ENCODE data around the gene TBC1D8. TPM values are rescaled to one million over a fixed set of nuclear protein-coding genes. Genes with fewer than 3 reads are reported as not detected.

TBC1D8 gene
- total RNA-seq, 1 experiment from 2014 or later: 139 TPM

- TF ChIP-seq, protein P1, sequence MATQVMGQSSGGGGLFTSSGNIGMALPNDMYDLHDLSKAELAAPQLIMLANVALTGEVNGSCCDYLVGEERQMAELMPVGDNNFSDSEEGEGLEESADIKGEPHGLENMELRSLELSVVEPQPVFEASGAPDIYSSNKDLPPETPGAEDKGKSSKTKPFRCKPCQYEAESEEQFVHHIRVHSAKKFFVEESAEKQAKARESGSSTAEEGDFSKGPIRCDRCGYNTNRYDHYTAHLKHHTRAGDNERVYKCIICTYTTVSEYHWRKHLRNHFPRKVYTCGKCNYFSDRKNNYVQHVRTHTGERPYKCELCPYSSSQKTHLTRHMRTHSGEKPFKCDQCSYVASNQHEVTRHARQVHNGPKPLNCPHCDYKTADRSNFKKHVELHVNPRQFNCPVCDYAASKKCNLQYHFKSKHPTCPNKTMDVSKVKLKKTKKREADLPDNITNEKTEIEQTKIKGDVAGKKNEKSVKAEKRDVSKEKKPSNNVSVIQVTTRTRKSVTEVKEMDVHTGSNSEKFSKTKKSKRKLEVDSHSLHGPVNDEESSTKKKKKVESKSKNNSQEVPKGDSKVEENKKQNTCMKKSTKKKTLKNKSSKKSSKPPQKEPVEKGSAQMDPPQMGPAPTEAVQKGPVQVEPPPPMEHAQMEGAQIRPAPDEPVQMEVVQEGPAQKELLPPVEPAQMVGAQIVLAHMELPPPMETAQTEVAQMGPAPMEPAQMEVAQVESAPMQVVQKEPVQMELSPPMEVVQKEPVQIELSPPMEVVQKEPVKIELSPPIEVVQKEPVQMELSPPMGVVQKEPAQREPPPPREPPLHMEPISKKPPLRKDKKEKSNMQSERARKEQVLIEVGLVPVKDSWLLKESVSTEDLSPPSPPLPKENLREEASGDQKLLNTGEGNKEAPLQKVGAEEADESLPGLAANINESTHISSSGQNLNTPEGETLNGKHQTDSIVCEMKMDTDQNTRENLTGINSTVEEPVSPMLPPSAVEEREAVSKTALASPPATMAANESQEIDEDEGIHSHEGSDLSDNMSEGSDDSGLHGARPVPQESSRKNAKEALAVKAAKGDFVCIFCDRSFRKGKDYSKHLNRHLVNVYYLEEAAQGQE (IDR thresholded peaks at IDR 0.05; ENCODE audit: insufficient read depth in 1 of 2, low read depth in 2 of 2, low read length in 1 of 2): no peak
- TF ChIP-seq CTCF (IDR thresholded peaks at IDR 0.05) (no peak), POLR2AphosphoS5 (IDR thresholded peaks at IDR 0.05; ENCODE audit: low read depth, low read length) (no peak), SIN3A (IDR thresholded peaks at IDR 0.05; ENCODE audit: borderline replicate concordance, insufficient read depth, low read depth, low read length) (no peak), TCF7L2 (IDR thresholded peaks at IDR 0.05; ENCODE audit: low read depth, low read length) (no peak)
- H3K4me1 ChIP-seq (ENCODE audit: control insufficient read depth, insufficient read depth, low read length): no peaks in the 10 kb centered on the region
- CTCF ChIA-PET: no interaction called here
Measured at GRCh38 chr2:101179982-101180381, 28.8 kb upstream of the TBC1D8 start.

GRCh38 chr2:101176803-101177202, 25.6 kb upstream of the TBC1D8 start:
- H3K27me3 ChIP-seq (ENCODE audit: control insufficient read depth, insufficient read depth, low read length): no peaks in the 10 kb centered on the region
- ATAC-seq (no peak), DNase-seq (ENCODE audit: low read depth, low spot score) (no peak)
- no peaks in the 10 kb centered on the region for H3K36me3 ChIP-seq (ENCODE audit: control insufficient read depth, insufficient read depth, low read length)
- in situ Hi-C loops (cut with HindIII; ENCODE audit: low pct_unique_long_range_greater_than_20kb, low sequenced_read_pairs): no loop called here
- no peak overlapping the region for H3K4me3 ChIP-seq (ENCODE audit: low read depth in 2 of 2, low read length in 2 of 2)
- TF ChIP-seq SIN3A (IDR thresholded peaks at IDR 0.05; ENCODE audit: borderline replicate concordance, insufficient read depth, low read depth, low read length): no peak
- TF ChIP-seq, protein P1 (IDR thresholded peaks at IDR 0.05; ENCODE audit: insufficient read depth in 1 of 2, low read depth in 2 of 2, low read length in 1 of 2): no peak
- TF ChIP-seq TCF7L2 (IDR thresholded peaks at IDR 0.05; ENCODE audit: low read depth, low read length): no peak
- no peak for TF ChIP-seq POLR2AphosphoS5 (IDR thresholded peaks at IDR 0.05; ENCODE audit: low read depth, low read length)
- no peak for TF ChIP-seq CTCF (IDR thresholded peaks at IDR 0.05)
- ChIA-PET CTCF (no interaction called here), POLR2A (no interaction called here)
- no TSS peak for BruUV-seq (replicated peaks)
- H3K9me3 ChIP-seq (ENCODE audit: control insufficient read depth, insufficient read depth, low read depth, low read length): no peaks in the 10 kb centered on the region; the same call in 1 of the 2 replicates
- no peak overlapping the region for H3K27ac ChIP-seq (ENCODE audit: low read length)
- H3K4me1 ChIP-seq (ENCODE audit: control insufficient read depth, insufficient read depth, low read length): no peaks in the 10 kb centered on the region
- intact Hi-C loops (cut with micrococcal nuclease; ENCODE audit: unreplicated experiment): no loop called here

More at GRCh38 chr2:101179982-101180381, 28.8 kb upstream of the TBC1D8 start:
- Histone ChIP-seq H3K27ac (ENCODE audit: low read length) (no peak overlapping the region), H3K27me3 (ENCODE audit: control insufficient read depth, insufficient read depth, low read length) (no peaks in the 10 kb centered on the region), H3K4me3 (ENCODE audit: low read depth in 2 of 2, low read length in 2 of 2) (no peak overlapping the region), H3K9me3 (ENCODE audit: control insufficient read depth, insufficient read depth, low read depth, low read length) (no peaks in the 10 kb centered on the region), H3K36me3 (ENCODE audit: control insufficient read depth, insufficient read depth, low read length) (no peaks in the 10 kb centered on the region)
- no TSS peak for BruUV-seq (replicated peaks)
- in situ Hi-C loops (cut with HindIII; ENCODE audit: low pct_unique_long_range_greater_than_20kb, low sequenced_read_pairs) (no loop called here), intact Hi-C loops (cut with micrococcal nuclease; ENCODE audit: unreplicated experiment) (no loop called here)
- POLR2A ChIA-PET: no interaction called here
- DNase-seq (ENCODE audit: low read depth, low spot score) (no peak), ATAC-seq (no peak)

All from Panc1 (cell line).